CD14-positive monocyte (primary cell): ENCODE data around the gene NAV1. TPM values are rescaled to one million over a fixed set of nuclear protein-coding genes. Genes with fewer than 3 reads are reported as not detected.
A peak's percentile ranks its signal among the peaks of the same experiment; 100 is the strongest.

ENCODE experiments used
- DNase-seq, 3 donors: peaks; one replicate each; pipeline ENCODE4 v3.0.0-alpha.2; 2011 to 2022
- H2AFZ ChIP-seq: 2 replicates; pipeline ENCODE4 v1.6.0; 2012; ENCODE audit warnings: mild to moderate bottlenecking, low read depth, low read length, inconsistent platforms; ENCODE audit not compliant: insufficient read depth, poor library complexity, severe bottlenecking
- H3K27ac ChIP-seq, 2 donors: 1 replicate in 1 of 2; 2 replicates in 1 of 2; pipeline ENCODE4 v1.5.1; 2012 to 2013; ENCODE audit warnings: low read length in 2 of 2, control low read depth in 1 of 2, inconsistent platforms in 1 of 2, low read depth in 1 of 2, mild to moderate bottlenecking in 1 of 2
- H3K27me3 ChIP-seq, 2 donors: one replicate each; pipeline versions ENCODE4 v1.6.0 to v1.6.1; 2011 to 2013; ENCODE audit warnings: low read length in 2 of 2; ENCODE audit not compliant: control insufficient read depth in 2 of 2, insufficient read depth in 2 of 2
- H3K36me3 ChIP-seq, 2 donors: replicated peaks in 1 of 2; 1 replicate in 1 of 2; 2 replicates in 1 of 2; pipeline versions ENCODE4 v1.5.1 to v1.6.1; 2012 to 2013; ENCODE audit warnings: low read length in 2 of 2, control low read depth in 1 of 2, inconsistent platforms in 1 of 2, mild to moderate bottlenecking in 1 of 2; ENCODE audit not compliant: insufficient read depth in 2 of 2, control insufficient read depth in 1 of 2
- H3K4me1 ChIP-seq, 2 donors: 1 replicate in 1 of 2; 2 replicates in 1 of 2; pipeline versions ENCODE4 v1.5.1 to v1.6.1; 2012 to 2013; ENCODE audit warnings: low read length in 2 of 2, control low read depth in 1 of 2, inconsistent platforms in 1 of 2, mild to moderate bottlenecking in 1 of 2, moderate library complexity in 1 of 2; ENCODE audit not compliant: insufficient read depth in 2 of 2, control insufficient read depth in 1 of 2
- H3K4me2 ChIP-seq: replicated peaks from 2 replicates; pipeline ENCODE3; 2012; ENCODE audit warnings: low read length, moderate library complexity, mild to moderate bottlenecking; ENCODE audit not compliant: poor library complexity, severe bottlenecking; ENCODE audit errors: extremely low read depth
- H3K4me3 ChIP-seq, 3 experiments: fragments of 200-600 bp in 1 of 3; sonication (generic) in 1 of 3; replicated peaks in 1 of 3; 1 replicate in 2 of 3; 2 replicates in 1 of 3; pipeline ENCODE4 v1.5.1; 2011 to 2013; ENCODE audit warnings: low read length in 3 of 3, mild to moderate bottlenecking in 3 of 3, control low read depth in 2 of 3, low read depth in 2 of 3, inconsistent platforms in 1 of 3, moderate library complexity in 1 of 3
- H3K79me2 ChIP-seq: 2 replicates; pipeline ENCODE4 v1.6.0; 2012; ENCODE audit warnings: mild to moderate bottlenecking, control low read depth, inconsistent platforms, low read length, moderate library complexity; ENCODE audit not compliant: insufficient read depth
- H3K9ac ChIP-seq: 2 replicates; pipeline ENCODE4 v1.6.0; 2017; ENCODE audit warnings: low read length, mild to moderate bottlenecking; ENCODE audit not compliant: insufficient read depth, poor library complexity, severe bottlenecking
- H3K9me3 ChIP-seq, 2 donors: replicated peaks in 1 of 2; 1 replicate in 1 of 2; 2 replicates in 1 of 2; pipeline versions ENCODE4 v1.5.1 to v1.6.1; 2012 to 2013; ENCODE audit warnings: low read length in 2 of 2, control low read depth in 1 of 2; ENCODE audit not compliant: control insufficient read depth in 1 of 2, insufficient read depth in 1 of 2
- H4K20me1 ChIP-seq: 2 replicates; pipeline ENCODE4 v1.6.0; 2012; ENCODE audit warnings: mild to moderate bottlenecking, low read length, control low read depth, moderate library complexity; ENCODE audit not compliant: insufficient read depth
- H3K27ac Mint-ChIP-seq, 7 donors: one replicate each; pipeline ENCODE4 v1.8.0; 2020; ENCODE audit warnings: mild to moderate bottlenecking in 7 of 7, mixed read lengths in 7 of 7, moderate library complexity in 6 of 7, inconsistent platforms in 2 of 7
- H3K27me3 Mint-ChIP-seq, 3 donors: one replicate each; pipeline ENCODE4 v1.8.0; 2021 to 2022; ENCODE audit warnings: low read depth in 3 of 3, mild to moderate bottlenecking in 3 of 3, mixed read lengths in 3 of 3, moderate library complexity in 3 of 3, inconsistent platforms in 1 of 3
- H3K36me3 Mint-ChIP-seq, 2 donors: one replicate each; pipeline ENCODE4 v1.8.0; 2020; ENCODE audit warnings: mixed read lengths in 2 of 2, inconsistent platforms in 1 of 2, mild to moderate bottlenecking in 1 of 2
- H3K4me1 Mint-ChIP-seq: one replicate; pipeline ENCODE4 v1.8.0; 2020; ENCODE audit warnings: mild to moderate bottlenecking, mixed read lengths
- H3K4me3 Mint-ChIP-seq, 2 donors: one replicate each; pipeline ENCODE4 v1.8.0; 2020; ENCODE audit warnings: mild to moderate bottlenecking in 2 of 2, mixed read lengths in 2 of 2, moderate library complexity in 1 of 2
- H3K9me3 Mint-ChIP-seq, 7 donors: one replicate each; pipeline ENCODE4 v1.8.0; 2020 to 2022; ENCODE audit warnings: mixed read lengths in 7 of 7, mild to moderate bottlenecking in 6 of 7, moderate library complexity in 6 of 7, inconsistent platforms in 2 of 7
- WGBS: methylation state at CpG from one replicate; pipeline ENCODE4 v1.1.5; 2013; ENCODE audit warnings: missing lambda C conversion rate; ENCODE audit not compliant: insufficient coverage; 5-methylcytosine and 5-hydroxymethylcytosine counted together
- intact Hi-C, 2 donors: fragments of 100-400 bp; cut with micrococcal nuclease; formaldehyde crosslinking; loops; one replicate each; pipeline versions ENCODE4 v1.15.0 to v1.15.1; 2023
- polyA plus RNA-seq, 3 donors: library from polyadenylated mRNA; depleted of rRNA in 1 of 3; unstranded in 2 of 3; stranded (reverse) in 1 of 3; fragments of 300-500 nt in 2 of 3; fragments of >200 nt in 1 of 3; fragmentation: Illumina TruSeq in 2 of 3; gene quantifications; 1 replicate in 2 of 3; 2 replicates in 1 of 3; pipeline ENCODE4 v1.2.3, GENCODE V29; 2012 to 2021
- TF ChIP-seq, protein P1 (sequence below): fragments of 200-600 bp; IDR thresholded peaks from one replicate; pipeline ENCODE4 v1.8.0; 2022; ENCODE audit warnings: antibody characterized with exemption, mild to moderate bottlenecking

Gene NAV1
- polyA plus RNA-seq, 3 donors = 0.37 to 1.4 (median 0.89) TPM

DNA sequence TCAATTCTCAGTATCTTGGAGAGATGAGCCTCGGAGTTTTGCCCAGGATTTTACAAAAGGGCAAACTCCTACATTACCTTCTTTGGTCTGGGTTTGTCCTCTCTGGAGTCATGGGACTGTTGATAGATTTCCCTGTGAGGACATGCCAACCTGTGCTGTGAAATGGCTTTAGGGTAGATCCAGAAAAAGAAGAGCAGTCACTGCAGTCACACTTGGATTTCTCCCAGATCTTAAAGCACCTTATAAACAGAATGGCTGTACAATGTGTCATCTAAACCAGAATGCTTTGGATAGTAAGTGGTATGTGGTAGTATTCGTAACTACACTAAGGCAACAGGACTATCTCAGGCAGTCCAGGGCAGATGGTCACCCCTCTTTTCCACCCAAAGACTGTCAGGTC is 30.1 kb upstream of the NAV1 start:
- H3K9me3 Mint-ChIP-seq = no peaks in the 10 kb centered on the region
- TF ChIP-seq, protein P1, sequence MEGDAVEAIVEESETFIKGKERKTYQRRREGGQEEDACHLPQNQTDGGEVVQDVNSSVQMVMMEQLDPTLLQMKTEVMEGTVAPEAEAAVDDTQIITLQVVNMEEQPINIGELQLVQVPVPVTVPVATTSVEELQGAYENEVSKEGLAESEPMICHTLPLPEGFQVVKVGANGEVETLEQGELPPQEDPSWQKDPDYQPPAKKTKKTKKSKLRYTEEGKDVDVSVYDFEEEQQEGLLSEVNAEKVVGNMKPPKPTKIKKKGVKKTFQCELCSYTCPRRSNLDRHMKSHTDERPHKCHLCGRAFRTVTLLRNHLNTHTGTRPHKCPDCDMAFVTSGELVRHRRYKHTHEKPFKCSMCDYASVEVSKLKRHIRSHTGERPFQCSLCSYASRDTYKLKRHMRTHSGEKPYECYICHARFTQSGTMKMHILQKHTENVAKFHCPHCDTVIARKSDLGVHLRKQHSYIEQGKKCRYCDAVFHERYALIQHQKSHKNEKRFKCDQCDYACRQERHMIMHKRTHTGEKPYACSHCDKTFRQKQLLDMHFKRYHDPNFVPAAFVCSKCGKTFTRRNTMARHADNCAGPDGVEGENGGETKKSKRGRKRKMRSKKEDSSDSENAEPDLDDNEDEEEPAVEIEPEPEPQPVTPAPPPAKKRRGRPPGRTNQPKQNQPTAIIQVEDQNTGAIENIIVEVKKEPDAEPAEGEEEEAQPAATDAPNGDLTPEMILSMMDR = no peak
- H3K27me3 ChIP-seq = no peaks in the 10 kb centered on the region
- H3K9me3 ChIP-seq = no peaks in the 10 kb centered on the region
- H3K36me3 Mint-ChIP-seq = peaks cover under 1 to 5% of the 10 kb centered on the region in 2 donors
- H3K27ac ChIP-seq = no peak overlapping the region
- H4K20me1 ChIP-seq = peaks cover 20% of the 10 kb centered on the region
- H3K27ac Mint-ChIP-seq = no peak overlapping the region
- no peak overlapping the region for H3K4me2 ChIP-seq
- H3K36me3 ChIP-seq = no peaks in the 10 kb centered on the region
- no peak overlapping the region for H2AFZ ChIP-seq
- intact Hi-C loops = no loop called here
- WGBS = no CpG with 5 or more reads among the region's 2 CpGs
- DNase-seq = no peak
- H3K9ac ChIP-seq = no peak overlapping the region
- H3K79me2 ChIP-seq = peaks cover 30% of the 10 kb centered on the region
- peaks cover 49 to 63% of the 10 kb centered on the region in 2 donors for H3K4me1 ChIP-seq
- peaks cover 61% of the 10 kb centered on the region for H3K4me1 Mint-ChIP-seq
- H3K27me3 Mint-ChIP-seq = peaks cover 0 to 1% (median 0%) of the 10 kb centered on the region in 3 donors
- no peak overlapping the region for H3K4me3 Mint-ChIP-seq
- no peak overlapping the region for H3K4me3 ChIP-seq

DNA sequence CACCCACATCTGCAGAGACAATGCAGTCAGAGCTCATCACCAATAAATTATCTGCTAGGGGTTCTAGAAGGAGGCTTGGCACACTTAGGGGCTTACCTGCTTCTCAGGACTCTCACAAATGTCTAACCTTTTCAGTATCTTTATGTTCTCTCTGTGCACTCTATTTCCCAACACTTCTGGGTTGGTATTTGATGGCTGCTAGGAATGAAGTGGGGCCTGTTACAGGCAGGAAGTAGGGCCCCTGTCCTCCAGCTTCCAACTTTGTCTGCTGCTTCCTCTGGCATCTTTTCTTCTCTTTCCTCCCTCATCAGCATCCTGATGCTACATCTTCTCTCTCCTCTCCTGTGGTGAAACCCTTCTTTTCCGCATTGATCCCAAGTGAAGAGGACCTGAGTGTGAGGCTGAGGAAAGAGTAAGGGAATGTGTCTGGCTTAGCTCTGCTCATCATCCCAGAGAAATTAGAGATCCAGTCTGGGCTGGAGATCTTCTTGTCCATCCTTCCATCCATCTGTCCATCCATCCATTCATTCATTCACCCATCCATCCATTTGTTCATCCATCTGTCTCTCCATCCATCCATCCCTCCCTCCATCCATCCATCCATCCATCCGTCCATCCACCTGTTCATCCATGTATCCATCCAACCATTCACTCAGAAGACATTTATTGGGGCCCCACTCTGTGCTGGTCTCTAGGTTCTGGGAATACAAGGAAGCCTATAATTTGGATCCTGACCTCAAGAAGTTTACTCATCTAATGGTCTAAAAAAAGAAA is 29.1 kb upstream of the NAV1 start:
- H3K4me1 ChIP-seq = peaks cover 44 to 60% of the 10 kb centered on the region in 2 donors
- no peak overlapping the region for H3K9ac ChIP-seq
- H2AFZ ChIP-seq = no peak overlapping the region
- no peak for DNase-seq
- no peak overlapping the region for H3K27ac ChIP-seq
- TF ChIP-seq, protein P1 = no peak
- peak overlapping the region in 1 of 7 donors; percentile 25 for H3K27ac Mint-ChIP-seq
- H3K27me3 Mint-ChIP-seq = peaks cover 0 to 1% (median 0%) of the 10 kb centered on the region in 3 donors
- intact Hi-C loops = loop anchor here in 1 of 2 donors (5.0 kb wide), 1 partner anchor 62 kb away; no protein-coding TSS in a partner anchor
- no peak overlapping the region for H3K4me3 Mint-ChIP-seq
- no peaks in the 10 kb centered on the region for H3K36me3 ChIP-seq
- no CpG with 5 or more reads among the region's 2 CpGs for WGBS
- peaks cover 11% of the 10 kb centered on the region for H4K20me1 ChIP-seq
- no peaks in the 10 kb centered on the region for H3K27me3 ChIP-seq
- peaks cover 21% of the 10 kb centered on the region for H3K79me2 ChIP-seq
- H3K4me1 Mint-ChIP-seq = peaks cover 54% of the 10 kb centered on the region
- no peak overlapping the region for H3K4me3 ChIP-seq
- peaks cover 6 to 7% of the 10 kb centered on the region in 2 donors for H3K36me3 Mint-ChIP-seq
- no peak overlapping the region for H3K4me2 ChIP-seq
- H3K9me3 ChIP-seq = no peaks in the 10 kb centered on the region
- H3K9me3 Mint-ChIP-seq = no peaks in the 10 kb centered on the region
